ENCODE data around the gene PNP.

The PNP gene

DNA sequence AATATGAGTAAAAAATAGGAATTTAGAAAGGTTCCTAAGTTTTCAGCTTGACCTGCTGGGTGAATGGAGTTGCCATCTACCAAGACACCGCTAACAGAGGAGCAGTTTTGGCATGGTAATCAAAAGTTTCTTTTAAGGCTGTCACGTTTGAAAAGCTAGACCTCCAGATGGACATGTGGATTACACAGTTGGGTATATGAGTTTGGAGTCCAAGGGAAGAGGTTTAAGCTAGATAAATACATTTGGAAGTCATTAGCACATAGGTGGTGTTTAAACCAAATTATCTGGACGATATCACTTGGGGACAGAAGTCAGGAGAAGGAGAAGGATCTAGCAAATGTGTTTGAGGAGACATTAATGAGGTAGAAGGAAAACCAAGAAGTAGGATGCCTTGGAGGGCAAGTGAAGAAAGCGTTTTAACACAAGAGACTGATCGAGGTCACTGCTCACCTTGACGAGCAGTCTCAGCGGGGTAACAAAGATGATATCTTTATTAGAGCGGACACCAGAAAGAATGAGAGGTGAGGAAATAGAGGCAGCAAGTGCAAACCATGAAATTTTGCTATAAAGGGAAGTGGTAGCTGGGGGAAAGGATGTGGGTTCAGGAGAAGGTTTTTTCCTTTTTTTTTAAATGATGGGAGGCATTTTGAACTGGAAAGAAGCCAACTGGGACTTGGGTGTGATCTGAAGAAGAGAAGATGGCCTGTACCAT lies 17.6 kb downstream of the PNP start:
- TF ChIP-seq, protein P1, sequence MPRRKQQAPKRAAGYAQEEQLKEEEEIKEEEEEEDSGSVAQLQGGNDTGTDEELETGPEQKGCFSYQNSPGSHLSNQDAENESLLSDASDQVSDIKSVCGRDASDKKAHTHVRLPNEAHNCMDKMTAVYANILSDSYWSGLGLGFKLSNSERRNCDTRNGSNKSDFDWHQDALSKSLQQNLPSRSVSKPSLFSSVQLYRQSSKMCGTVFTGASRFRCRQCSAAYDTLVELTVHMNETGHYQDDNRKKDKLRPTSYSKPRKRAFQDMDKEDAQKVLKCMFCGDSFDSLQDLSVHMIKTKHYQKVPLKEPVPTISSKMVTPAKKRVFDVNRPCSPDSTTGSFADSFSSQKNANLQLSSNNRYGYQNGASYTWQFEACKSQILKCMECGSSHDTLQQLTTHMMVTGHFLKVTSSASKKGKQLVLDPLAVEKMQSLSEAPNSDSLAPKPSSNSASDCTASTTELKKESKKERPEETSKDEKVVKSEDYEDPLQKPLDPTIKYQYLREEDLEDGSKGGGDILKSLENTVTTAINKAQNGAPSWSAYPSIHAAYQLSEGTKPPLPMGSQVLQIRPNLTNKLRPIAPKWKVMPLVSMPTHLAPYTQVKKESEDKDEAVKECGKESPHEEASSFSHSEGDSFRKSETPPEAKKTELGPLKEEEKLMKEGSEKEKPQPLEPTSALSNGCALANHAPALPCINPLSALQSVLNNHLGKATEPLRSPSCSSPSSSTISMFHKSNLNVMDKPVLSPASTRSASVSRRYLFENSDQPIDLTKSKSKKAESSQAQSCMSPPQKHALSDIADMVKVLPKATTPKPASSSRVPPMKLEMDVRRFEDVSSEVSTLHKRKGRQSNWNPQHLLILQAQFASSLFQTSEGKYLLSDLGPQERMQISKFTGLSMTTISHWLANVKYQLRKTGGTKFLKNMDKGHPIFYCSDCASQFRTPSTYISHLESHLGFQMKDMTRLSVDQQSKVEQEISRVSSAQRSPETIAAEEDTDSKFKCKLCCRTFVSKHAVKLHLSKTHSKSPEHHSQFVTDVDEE (CRISPR knock-in tag; IDR thresholded peaks at IDR 0.05): no peak
- TF ChIP-seq ZFP3 (CRISPR knock-in tag; IDR thresholded peaks at IDR 0.05) (no peak), RARB (CRISPR knock-in tag; IDR thresholded peaks at IDR 0.05) (no peak)
- ATAC-seq: no peak

GRCh38 chr14:20487396-20487725 lies 18.2 kb downstream of the PNP start:
- no peak for TF ChIP-seq TCF4 (CRISPR knock-in tag; IDR thresholded peaks at IDR 0.05; ENCODE audit: borderline replicate concordance)
- ATAC-seq: no peak

- TF ChIP-seq ESRRG (CRISPR knock-in tag; IDR thresholded peaks at IDR 0.05) (no peak), ZC3H10 (CRISPR knock-in tag; IDR thresholded peaks at IDR 0.05) (no peak), CSDC2 (CRISPR knock-in tag; IDR thresholded peaks at IDR 0.05) (no peak), CREB5 (CRISPR knock-in tag; IDR thresholded peaks at IDR 0.05; ENCODE audit: low read depth) (no peak), ZFP30 (CRISPR knock-in tag; IDR thresholded peaks at IDR 0.05) (no peak), ZNF70 (CRISPR knock-in tag; IDR thresholded peaks at IDR 0.05) (no peak), OSR1 (CRISPR knock-in tag; IDR thresholded peaks at IDR 0.05) (no peak), ZNF8 (CRISPR knock-in tag; IDR thresholded peaks at IDR 0.05) (no peak), PPARA (CRISPR knock-in tag; IDR thresholded peaks at IDR 0.05; ENCODE audit: borderline replicate concordance) (no peak), ARNTL (CRISPR knock-in tag; IDR thresholded peaks at IDR 0.05; ENCODE audit: borderline replicate concordance, low read depth) (no peak), TCF4 (CRISPR knock-in tag; IDR thresholded peaks at IDR 0.05; ENCODE audit: borderline replicate concordance) (no peak), BACH2 (CRISPR knock-in tag; IDR thresholded peaks at IDR 0.05; ENCODE audit: borderline replicate concordance) (no peak), GLIS3 (CRISPR knock-in tag; IDR thresholded peaks at IDR 0.05) (no peak), ISL1 (CRISPR knock-in tag; IDR thresholded peaks at IDR 0.05) (no peak)
- TF ChIP-seq, protein P2, sequence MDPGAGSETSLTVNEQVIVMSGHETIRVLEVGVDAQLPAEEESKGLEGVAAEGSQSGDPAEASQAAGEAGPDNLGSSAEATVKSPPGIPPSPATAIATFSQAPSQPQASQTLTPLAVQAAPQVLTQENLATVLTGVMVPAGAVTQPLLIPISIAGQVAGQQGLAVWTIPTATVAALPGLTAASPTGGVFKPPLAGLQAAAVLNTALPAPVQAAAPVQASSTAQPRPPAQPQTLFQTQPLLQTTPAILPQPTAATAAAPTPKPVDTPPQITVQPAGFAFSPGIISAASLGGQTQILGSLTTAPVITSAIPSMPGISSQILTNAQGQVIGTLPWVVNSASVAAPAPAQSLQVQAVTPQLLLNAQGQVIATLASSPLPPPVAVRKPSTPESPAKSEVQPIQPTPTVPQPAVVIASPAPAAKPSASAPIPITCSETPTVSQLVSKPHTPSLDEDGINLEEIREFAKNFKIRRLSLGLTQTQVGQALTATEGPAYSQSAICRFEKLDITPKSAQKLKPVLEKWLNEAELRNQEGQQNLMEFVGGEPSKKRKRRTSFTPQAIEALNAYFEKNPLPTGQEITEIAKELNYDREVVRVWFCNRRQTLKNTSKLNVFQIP (CRISPR knock-in tag; IDR thresholded peaks at IDR 0.05; ENCODE audit: borderline replicate concordance, low read depth): no peak
- TF ChIP-seq, protein P3, sequence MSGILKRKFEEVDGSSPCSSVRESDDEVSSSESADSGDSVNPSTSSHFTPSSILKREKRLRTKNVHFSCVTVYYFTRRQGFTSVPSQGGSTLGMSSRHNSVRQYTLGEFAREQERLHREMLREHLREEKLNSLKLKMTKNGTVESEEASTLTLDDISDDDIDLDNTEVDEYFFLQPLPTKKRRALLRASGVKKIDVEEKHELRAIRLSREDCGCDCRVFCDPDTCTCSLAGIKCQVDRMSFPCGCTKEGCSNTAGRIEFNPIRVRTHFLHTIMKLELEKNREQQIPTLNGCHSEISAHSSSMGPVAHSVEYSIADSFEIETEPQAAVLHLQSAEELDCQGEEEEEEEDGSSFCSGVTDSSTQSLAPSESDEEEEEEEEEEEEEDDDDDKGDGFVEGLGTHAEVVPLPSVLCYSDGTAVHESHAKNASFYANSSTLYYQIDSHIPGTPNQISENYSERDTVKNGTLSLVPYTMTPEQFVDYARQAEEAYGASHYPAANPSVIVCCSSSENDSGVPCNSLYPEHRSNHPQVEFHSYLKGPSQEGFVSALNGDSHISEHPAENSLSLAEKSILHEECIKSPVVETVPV (CRISPR knock-in tag; IDR thresholded peaks at IDR 0.05): no peak
- TF ChIP-seq, protein P1 (CRISPR knock-in tag; IDR thresholded peaks at IDR 0.05): no peak
These were observed 20.1 kb downstream of the PNP start for GRCh38 chr14:20489093-20489994.

More at GRCh38 chr14:20489093-20489994, 20.1 kb downstream of the PNP start:
- no peak for ATAC-seq

All from SK-N-SH treated with all-trans-retinoic acid at 6 μM for 48 hours (cell line).